ENCODE results near the gene RASGRP1.

RASGRP1 gene

GRCh38 chr15:38499651-38500050 is 65.0 kb downstream of the RASGRP1 start:
- DNase-seq = no peak

- DNase-seq = no peak
These were observed 68.5 kb downstream of the RASGRP1 start for GRCh38 chr15:38496151-38496550.

- DNase-seq = no peak
These were observed 74.2 kb downstream of the RASGRP1 start for GRCh38 chr15:38490242-38490922.

DNA sequence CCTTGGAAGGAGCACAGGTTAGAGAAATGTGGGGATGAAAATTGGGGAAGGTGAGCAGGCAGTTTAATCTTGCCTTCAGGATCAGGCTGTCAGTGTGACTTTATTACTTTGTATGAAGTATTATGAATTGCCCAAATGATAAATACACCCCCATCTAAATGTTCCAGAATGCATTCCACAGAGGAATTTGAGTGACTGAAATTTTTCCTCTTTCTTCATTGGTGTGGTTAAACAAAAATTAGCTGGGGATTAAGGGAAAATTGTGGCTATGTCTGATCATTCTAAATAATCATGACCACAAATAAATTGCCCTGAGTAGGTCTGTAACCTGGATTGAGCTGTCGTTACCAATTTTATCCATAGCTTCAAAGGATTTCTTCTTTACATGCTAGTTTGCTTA is 77.2 kb downstream of the RASGRP1 start:
- no peak for DNase-seq

- no peak for DNase-seq
These were observed 77.7 kb downstream of the RASGRP1 start for GRCh38 chr15:38486936-38487335.

GRCh38 chr15:38482572-38482971 is 82.0 kb downstream of the RASGRP1 start:
- DNase-seq = no peak

GRCh38 chr15:38481761-38482160 is 82.9 kb downstream of the RASGRP1 start:
- no peak for DNase-seq

DNA sequence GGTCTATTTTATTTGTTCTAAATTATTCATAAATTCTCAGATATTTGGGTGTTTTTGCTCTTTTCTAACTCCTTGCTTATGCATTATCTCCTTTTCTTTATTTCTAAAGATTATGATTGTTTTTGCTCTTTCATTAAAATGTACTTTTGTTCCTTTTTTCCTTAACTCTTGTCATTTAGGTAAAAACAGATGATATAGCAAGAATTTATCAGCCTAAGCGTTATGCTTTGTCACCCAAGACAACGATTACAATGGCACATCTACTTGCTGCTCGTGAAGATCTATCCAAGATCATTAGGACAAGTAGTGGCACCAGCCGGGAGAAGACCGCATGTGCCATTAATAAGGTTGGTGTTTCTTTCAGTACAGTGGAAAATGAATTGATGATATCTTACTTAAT is 83.5 kb downstream of the RASGRP1 start:
- DNase-seq = no peak

GRCh38 chr15:38479756-38480155 is 84.9 kb downstream of the RASGRP1 start:
- no peak for DNase-seq

GRCh38 chr15:38479266-38479665 is 85.3 kb downstream of the RASGRP1 start:
- DNase-seq = no peak

DNA sequence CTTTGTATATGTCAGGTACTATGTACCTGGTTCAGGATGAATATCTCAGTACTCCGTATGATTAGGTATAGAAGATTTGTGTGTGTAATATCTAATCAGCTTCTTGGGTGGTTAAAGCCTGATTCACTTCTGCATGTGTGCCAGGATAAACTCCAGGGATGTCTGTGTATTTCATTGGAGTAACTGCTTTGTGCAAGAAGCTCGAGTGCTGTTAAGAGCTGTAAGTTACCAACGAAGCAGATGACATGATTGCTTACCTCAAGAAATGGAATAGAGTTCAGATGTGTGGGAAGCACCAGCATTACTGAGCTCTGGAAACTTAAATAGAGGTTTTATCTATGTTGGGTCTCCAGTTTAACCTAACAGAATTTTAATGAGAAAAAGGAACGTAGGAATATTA is 87.0 kb downstream of the RASGRP1 start:
- DNase-seq = no peak

- no peak for DNase-seq
These were observed 88.5 kb downstream of the RASGRP1 start for GRCh38 chr15:38476120-38476519.

GRCh38 chr15:38475361-38475760 is 89.3 kb downstream of the RASGRP1 start:
- DNase-seq = no peak

DNA sequence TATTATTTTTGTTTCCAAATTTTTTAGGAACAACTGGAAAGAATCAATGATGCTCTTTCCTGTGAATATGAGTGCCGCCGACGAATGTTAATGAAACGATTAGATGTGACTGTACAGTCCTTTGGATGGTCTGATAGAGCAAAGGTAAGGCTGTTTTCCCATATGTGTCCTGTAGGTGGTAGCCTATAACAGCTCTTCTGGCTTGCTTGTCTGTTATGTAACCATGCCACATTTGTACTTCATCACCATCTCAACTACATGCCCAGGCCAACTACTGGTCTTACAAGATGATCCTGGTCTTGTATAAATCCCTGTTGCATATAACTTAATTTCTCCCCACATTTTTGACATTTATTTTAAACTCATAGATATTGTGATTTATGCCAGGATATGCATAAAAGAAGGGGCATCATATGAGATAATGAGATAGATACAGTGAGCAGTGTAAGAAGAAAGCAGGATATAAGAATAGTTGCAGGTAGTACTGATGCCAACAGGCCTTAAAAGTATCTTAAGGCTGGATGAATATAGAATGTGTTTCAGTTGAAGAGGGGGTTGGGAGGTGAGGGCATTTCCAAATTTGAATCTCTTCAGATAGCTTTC is 90.4 kb downstream of the RASGRP1 start:
- DNase-seq = peak; percentile 29 to 51

- no peak for DNase-seq
These were observed 92.6 kb downstream of the RASGRP1 start for GRCh38 chr15:38471974-38472373.

DNA sequence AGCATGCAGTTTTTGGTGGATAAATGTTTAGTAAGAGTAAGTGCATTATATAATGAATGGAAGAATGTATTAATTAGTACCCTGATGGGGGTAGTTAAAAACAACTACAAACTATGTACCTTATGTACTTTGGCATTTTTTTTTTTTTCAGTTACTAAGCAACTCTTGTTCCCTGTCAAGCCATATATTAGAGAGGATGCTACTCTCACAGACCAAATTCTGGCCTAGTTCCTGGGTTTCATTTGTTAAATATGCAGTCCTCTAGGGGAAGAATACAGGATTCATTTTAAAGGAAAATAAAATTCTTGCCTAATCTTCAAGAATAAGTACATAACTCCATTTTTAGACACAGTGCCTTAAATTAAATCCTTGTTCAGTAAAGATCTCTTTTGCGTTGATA is 93.8 kb downstream of the RASGRP1 start:
- DNase-seq = no peak

DNA sequence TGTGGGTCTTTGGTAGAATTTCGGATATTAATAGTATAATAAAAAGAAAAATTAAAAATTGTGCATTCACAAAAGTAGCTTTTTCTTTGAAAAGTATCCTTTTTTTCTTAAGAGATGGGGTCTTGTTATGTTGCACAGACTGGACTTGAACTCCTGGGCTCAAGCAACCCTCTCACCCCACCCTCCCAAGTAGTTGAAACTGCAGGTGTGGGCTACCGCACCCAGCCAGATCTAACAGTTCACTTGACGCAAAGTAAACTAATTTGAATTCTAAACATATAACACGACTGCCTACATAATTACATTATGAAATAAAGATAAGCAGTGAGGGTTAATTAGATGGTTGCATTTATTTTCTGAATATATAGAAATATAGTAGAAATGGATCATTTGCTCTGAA is 99.9 kb downstream of the RASGRP1 start:
- DNase-seq = no peak

DNA sequence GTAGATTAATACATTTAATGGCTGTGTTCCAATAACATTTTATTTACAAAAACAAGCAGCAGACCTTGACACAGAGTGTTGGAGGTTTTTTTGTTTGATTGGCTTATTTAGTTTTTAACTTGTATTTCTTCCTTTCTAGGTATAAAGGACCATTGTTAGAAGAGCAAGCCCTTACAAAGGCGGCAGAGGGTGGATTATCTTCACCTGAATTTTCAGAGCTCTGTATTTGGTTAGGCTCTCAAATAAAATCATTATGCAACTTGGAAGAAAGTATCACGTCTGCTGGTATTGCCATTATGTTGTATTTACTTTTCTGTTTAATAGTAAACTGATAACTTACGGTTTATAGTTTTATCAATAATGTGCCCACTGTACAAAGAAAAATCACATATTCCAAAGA is 100.7 kb downstream of the RASGRP1 start:
- no peak for DNase-seq

DNA sequence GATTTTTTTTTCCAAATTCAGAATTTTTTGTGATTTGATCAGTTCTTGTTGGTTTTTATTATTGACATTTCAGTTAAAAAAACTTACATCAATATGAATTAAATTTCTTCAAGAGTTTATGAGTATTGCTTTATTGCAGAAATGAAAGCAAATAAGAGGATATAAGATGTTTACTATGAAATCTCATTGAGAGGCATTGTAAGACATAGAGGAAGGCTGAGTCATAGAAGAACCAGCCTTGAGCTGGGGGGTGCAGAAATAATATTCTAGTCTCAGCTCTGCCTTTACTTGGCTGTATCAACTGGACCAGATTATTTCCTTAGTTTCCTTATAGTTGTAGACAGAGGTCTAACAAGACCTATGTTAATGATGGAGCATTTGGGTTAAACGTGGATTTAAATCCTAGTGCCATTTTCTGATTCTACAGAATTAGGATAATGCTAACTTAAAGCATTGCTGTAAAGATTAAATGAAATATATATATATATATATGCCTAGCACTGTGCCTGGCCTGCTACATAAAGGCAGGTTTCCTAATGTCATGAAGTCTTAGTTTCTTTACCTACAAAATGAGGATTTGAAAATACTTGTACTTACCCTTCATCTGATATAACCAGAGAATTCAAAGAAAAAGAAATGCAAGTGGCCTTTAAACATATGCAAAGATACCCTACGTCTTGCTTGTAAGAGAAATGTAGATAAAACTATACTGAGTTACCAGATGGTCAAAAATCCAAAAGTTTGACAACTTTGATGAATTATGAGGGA is 103.4 kb downstream of the RASGRP1 start:
- DNase-seq = no peak

DNA sequence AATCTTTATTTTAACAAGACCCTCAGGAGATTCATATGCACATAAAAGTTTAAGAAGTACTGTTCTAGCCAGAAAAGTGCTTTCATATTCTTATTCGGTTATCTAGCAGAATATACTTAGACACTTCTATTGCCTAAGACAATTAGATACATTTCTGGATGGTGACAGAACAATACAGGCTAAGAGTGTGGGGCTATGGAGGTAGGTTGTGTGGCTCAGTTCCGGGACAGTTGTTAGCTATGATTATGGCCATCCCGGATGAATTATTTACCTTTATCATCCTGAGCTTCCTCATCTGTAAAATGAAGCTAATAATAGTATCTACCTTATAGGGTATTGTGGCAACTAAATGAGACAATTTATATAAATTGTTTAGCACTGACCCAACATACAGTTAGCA is 104.1 kb downstream of the RASGRP1 start:
- no peak for DNase-seq

DNA sequence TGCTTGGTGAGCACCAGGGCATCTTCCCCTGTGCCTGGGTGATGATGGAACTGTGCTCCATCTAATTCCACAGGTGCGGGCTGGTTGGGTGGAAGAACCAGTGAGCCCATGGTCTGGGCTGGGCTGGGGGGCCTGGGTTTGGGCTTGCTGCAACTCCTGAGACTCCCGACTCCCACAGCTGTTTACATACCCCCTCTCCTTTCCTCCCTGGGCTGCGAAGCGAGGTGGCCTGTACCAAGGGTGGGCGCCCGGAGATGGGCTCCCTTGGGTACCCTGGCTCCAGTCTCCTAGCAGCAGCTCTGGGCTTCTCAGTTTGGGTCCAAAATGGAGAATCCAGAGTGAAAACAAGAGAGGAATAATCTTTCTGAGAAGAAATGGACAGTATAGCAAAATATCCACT is 105.1 kb downstream of the RASGRP1 start:
- DNase-seq = no peak

DNA sequence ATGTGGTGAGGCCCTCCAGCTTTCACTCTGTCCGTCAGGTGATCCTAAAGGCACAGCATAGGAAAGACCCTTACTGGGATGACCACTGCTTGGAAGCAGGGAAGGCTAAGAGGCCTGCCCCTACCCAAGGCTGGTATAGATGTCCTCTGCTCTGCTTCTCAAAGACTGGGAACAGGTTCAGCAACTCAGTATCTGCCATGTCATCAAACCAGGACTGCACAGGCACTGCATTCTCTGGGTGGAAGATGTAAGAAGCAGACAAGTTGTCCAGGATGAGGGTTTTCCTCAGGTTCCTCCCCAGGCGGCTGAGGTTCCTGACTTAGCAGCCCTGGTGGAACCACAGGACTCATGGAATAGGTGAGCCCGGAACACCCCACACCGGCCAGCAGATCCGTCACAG is 106.0 kb downstream of the RASGRP1 start:
- DNase-seq = no peak

DNA sequence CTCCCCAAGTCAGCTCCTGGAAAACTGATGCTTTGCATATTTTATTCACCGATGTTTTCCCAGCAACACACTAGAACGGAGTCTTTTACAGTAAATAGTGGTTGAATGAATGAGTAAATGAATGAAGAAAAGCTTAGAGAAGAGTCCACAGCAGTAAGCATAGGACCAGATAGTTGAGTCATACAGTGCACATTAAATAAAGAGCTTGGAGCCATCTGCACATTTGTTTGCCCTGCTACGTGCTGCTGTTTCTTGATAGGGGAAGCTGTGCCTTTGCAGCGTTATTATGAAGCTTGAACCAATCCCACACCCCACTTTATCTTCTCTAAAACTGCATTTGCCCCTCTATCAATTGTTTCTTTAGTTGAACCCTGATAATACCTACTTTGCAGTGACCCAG is 109.5 kb downstream of the RASGRP1 start:
- no peak for DNase-seq

DNA sequence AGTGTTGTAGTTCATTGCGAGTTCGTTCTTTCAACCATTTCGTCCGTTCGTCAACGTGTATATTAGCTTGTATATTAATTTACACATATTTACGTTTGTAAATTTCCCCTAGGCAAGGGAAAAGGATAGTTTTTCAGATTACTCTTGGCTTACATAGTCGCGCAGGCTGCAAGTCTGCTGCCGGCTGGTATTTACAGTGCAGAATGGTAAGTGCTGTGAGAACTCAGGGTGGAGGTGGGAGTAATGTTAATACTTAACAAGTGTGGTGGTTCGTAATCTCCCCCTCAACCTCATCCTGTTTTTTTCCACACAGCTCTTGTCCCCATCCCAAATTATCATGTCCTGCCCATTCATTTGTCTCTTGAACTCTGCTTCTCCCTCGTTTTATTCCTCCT is 109.9 kb downstream of the RASGRP1 start:
- no peak for DNase-seq
